ENCODE results near the gene FARP2.
"Not testable (repeated sequence)": the region's sequence is repeated elsewhere in the genome, so short reads cannot be mapped to it uniquely, and the experiment has no call there.

Gene FARP2

DNA sequence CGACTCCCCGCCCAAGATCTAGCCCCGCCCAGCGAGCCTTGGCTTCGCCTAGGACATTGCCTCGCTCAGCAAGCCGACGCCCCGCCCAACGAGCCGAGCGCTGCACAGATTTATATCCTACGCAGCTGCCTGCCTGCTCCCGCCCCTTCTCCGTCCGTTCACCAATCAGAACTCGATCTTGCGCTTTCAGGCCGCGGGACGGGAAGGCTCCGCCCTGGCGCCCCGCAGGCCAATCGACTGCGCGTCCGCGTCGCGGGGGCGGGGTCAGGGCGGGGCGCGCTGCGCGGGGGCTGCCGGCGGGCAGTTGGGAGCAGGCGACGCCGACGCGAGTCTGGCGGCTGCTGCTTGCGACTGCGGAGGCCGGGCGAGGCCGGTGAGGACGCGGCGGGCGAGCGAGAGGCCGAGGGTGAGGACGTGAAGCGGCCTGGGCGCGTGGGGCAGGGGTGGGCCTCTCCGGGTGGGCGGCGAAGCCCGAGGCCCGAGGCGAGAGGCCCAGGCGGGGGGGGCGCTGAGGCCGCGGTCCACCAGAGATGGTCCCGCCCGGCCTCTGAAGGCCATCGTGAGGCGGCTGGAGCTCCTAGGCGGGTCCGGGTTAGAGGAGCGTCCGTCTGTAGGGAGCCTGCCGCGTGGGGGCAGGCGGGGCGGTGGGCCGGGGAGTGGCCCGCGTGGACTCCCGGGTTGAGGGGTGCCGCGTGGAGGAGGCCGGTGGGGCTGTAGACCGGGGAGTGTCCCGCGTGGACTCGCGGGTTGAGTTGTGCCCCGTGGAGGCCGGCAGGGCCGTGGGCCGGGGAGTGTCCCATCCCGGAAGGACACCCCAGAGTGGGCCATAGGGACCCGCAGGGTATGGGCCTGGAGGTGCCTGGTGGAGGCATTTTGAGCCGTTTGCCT is at the start of gene FARP2:
Gene FARP2, plus strand, starts transcription at position 303 of the 888 bp plus-strand sequence. CDS start 16,823 bp downstream, outside the sequence.
- peak; percentile 97 for DNase-seq

DNA sequence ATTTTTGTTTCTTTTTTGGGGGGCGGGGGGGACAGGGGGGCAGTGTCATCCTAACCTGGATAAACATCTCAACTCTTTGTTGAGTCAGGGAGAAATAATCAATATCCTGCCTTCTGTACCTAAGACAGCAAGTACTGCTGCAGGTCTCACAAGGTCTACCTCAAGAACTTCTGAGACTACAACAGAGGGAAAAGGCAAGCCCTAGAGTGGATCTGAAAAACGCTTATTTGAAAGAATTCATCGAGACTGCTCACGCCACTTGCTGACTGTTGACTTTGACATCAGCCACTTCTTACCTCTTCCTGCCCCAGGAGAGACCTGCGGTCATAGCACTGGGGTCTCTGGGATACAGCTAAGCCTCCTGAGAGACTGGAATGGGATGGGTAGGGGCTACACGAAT is 49.0 kb upstream of the FARP2 start:
- DNase-seq: no peak

DNA sequence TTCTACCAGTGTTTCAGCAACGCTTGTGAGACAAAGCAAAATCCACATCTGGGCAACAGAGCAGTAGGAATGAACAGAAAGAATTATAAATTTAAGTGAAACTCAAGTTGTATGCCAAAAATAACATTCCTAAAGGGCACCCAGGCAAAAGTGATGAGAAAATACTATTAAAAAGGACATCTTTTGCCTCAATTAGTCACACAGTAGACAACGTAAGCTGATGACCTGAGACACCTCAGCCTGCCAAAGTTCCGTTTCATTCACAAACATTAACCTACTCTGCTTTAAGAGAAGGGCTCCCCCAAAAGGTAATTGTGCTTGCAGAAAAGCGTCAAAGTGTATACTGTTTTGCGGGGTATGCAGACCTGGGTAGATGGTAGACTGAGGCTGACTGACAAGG is 47.8 kb upstream of the FARP2 start:
- DNase-seq: no peak

DNA sequence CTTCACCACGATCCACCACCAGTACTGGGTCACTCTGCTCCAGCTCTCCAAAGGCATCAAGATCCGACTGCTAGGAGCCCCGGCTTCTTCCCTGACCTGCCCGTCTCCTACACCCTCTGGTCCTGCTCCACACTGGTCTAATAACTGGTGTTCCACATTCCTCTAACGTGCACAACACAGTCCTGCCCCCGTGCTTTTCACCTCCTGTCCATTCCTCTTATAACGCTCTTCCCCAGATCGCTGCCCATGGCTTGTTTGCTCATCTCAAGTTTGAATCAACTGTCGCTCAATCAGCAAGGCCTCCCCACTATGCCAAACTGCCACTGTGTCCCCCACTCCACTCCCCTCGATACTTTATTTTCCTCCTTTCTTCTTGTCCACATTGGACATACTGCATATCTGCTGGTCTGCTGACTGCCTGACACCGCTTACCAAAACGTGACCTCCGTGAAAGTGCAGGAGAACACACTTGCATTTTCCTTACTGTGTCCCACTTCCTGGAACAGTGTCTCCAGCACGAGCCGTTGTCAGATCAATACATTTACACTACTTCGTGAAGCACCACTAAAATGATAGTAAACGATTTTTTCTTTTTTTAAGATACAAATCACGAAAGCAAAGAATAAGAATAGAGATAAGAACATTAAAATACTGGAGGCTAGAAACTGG is 47.1 kb upstream of the FARP2 start:
- DNase-seq: no peak

DNA sequence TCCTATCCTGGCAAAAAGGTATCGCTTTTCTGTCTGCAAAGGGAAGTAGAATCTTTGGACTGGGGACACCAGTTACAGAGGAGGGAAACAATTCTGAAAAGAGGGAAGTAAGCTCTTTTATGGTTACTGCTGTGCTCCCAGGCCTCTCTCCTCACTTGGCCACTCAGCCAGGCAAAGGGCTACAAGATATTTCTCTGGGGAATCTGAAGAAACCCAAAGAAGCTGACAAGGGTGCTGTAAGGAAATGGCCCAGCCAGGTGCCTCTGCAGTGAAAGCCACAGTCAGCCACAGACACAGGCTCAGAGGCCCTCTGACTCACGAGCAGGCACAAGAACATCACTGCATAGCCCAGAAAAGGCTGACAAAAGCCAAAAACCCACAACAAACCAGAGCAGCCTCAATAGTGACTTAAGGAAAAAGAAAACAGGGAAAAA is 46.4 kb upstream of the FARP2 start:
- DNase-seq: peak; percentile 72

- no peak for DNase-seq
These were observed 45.0 kb upstream of the FARP2 start for GRCh38 chr2:241310917-241311566.

- DNase-seq: no peak
These were observed 44.0 kb upstream of the FARP2 start for GRCh38 chr2:241312082-241312481.

GRCh38 chr2:241313543-241314095 is 42.5 kb upstream of the FARP2 start:
- DNase-seq: no peak

- DNase-seq: no peak
These were observed 41.6 kb upstream of the FARP2 start for GRCh38 chr2:241314226-241315092.

- peak; percentile 100 for DNase-seq
These were observed 40.8 kb upstream of the FARP2 start, which contains the start of gene HDLBP for GRCh38 chr2:241315093-241315878. TSS of gene HDLBP (minus strand) at chr2:241315672. CDS start at chr2:241266869, 48,803 bp downstream.

DNA sequence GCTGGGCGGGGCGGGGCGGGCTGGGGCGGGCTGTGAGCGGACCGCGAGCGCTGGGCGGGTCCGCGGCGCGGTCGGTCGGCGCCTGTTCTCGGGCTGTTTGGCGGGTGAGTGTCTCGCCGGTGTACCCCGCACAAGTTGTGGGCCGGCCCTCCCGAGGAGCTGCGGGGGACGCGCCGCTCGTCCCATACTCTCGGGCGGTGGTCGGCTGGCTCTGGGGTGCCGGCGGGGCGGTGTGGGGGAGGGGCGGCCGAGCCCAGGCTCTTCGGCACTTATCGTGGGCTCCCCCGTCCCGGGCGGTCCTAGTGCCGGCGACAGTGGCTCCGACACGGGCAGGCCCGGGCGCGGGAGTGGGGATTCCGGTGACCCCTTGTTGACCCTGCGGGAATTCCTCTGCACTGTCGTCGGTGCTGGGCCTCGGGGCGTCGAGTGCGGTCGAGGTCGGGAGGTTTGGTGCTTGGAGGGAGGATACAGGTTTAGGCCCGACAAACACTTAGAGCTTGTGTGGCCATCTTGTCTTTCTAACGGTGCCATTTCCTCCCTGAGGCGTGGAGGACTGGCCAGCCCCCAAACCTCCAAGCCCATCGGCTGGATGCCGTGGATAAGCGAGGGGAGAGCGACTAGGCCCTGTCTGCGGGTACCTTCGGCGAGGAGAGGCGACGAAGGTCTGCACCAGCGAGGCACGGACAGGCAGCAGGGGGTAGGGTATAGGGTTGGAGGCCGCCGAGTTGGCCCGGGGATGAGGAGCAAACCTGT is 40.0 kb upstream of the FARP2 start, which contains the start of gene SEPTIN2:
Gene SEPTIN2, plus strand, starts transcription at position 47 of the 753 bp plus-strand sequence. CDS start 8,308 bp downstream, outside the sequence.
- peak; percentile 82 for DNase-seq

GRCh38 chr2:241316825-241317224 is 39.3 kb upstream of the FARP2 start:
- no peak for DNase-seq

DNA sequence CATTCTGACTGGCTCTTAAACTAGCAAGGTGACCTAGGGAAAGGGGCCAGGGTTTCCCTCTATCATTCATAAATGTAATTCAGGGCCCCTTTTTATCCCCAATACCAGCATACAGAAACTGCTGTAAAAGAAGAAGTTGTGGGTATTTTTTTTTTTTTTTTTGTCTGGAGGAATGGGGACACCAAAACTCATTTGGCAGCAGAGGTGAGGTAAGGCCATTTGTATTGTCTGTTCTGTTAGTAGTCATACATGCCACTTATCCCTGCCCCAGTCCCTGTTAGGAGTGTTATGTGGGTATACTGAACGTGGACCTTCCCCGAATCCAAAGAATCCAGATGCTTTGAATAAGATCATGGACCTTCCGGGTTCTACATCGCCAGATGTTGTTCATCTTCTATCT is 38.7 kb upstream of the FARP2 start:
- no peak for DNase-seq

DNA sequence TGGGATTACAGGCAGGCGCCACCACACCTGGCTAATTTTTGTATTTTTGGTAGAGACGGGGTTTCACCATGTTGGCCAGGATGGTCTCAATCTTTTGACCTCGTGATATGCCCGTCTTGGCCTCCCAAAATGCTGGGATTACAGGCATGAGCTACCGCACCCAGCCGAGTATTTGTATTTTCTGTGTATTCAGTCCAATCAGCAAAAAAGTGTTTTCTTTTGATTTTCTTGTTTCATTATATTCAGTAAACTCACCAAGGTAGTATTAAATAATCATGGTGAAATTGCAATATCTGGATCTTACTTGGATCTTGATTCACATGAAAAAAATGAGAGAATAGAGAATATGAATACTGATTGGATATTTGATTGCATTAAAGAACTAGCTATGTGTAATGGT is 37.3 kb upstream of the FARP2 start:
- not testable (repeated sequence) for DNase-seq

DNA sequence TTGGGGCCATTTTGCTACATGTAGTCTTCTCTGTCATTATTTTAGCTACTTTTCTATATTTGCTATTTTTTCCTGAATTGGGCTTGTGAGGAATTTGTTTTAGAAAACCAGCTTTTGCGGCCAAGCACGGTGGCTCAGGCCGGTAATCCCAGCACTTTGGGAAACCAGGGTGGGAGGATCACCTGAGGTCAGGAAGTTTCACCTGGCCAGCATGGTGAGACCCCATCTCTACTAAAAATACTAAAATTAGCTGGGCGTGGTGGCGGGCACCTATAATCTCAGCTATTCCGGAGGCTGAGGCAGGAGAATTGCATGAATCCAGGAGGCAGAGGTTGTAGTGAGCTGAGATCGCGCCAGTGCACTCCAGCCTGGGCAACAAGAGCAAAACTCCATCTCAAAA is 35.7 kb upstream of the FARP2 start:
- no peak for DNase-seq

- DNase-seq: no peak
These were observed 35.1 kb upstream of the FARP2 start for GRCh38 chr2:241321033-241321432.

DNA sequence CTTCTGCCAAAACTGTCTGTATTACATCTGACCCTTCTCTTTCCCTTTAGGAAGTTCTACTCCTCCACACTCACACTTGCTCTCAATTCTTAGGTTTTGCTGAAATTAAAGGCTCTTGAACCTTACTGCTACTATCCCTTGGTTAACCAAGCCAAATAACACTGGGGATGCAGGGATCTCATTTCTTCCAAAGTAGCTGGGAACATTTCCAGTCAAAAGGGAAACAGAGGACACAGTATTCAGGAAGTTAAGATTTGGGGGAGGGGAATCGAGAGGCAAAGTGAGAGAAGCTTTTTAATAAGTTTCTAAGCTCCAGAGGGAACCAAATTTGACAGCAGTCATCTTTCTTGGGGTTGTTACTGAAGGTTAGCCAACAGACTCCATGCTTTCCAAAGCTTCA is 34.2 kb upstream of the FARP2 start:
- no peak for DNase-seq

DNA sequence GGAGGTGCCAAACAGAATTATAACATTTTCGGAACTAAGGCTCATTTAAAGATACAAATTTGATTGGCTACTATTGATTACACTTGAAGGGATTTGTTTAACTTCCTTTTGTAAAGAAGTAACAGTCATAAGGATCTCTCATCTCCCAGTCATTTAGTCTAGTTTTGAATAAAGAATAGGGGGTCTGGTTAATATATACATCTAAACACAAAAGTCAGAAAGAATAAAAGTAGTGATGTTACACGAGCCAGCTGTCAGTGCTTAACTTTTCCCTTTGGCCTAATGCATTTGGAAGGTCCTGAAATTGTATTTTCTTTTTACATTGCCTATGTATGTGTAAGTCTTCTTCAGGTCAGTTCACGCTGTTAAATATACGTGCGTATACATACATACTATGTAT is 32.3 kb upstream of the FARP2 start:
- no peak for DNase-seq

DNA sequence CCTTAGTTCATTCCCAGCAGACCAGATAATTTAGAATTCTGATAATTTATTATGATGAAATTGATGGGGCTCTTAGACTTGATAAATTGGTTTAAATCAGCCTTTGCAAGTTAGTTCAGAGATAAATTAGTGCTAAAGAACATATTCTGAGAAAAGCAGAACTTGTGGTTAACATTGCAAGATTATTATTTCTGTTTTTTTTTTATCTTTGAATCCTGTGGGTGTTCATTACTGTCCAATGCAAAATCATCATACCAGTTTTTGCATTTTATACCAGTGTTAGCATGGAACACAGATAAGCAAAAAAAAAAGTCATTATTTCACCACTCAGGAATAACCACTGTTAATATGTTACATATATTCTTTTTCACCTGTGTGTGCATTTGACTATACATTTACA is 31.3 kb upstream of the FARP2 start:
- no peak for DNase-seq

GRCh38 chr2:241325257-241325656 is 30.8 kb upstream of the FARP2 start:
- no peak for DNase-seq
